Testis (tissue), 3 donors: Measurements from ENCODE around the gene SDS. TPM values are rescaled to one million over a fixed set of nuclear protein-coding genes. Genes with fewer than 3 reads are reported as not detected.

Source experiments
- DNase-seq: peaks from one replicate; pipeline ENCODE4 v3.0.0-alpha.2; 2019
- H3K27ac ChIP-seq, 2 donors: fragments of 200-600 bp; sonication (generic); one replicate each; pipeline ENCODE4 v1.5.1; 2019
- H3K27me3 ChIP-seq: fragments of 200-600 bp; sonication (generic); one replicate; pipeline ENCODE4 v1.5.1; 2019
- H3K36me3 ChIP-seq: fragments of 200-600 bp; sonication (generic); one replicate; pipeline ENCODE4 v1.5.1; 2017; ENCODE audit warnings: low read depth; ENCODE audit errors: missing control alignments
- H3K4me1 ChIP-seq: fragments of 200-600 bp; sonication (generic); one replicate; pipeline ENCODE4 v1.5.1; 2019
- H3K4me3 ChIP-seq, 2 donors: fragments of 200-600 bp; sonication (generic); one replicate each; pipeline ENCODE4 v1.5.1; 2017 to 2019
- H3K9me3 ChIP-seq: fragments of 200-600 bp; sonication (generic); one replicate; pipeline ENCODE4 v1.5.1; 2017
- CTCF ChIP-seq, 3 experiments: fragments of 450-650 bp in 2 of 3; fragments of 200-600 bp in 1 of 3; sonication (generic) in 1 of 3; IDR thresholded peaks; one replicate each; pipeline ENCODE4 v1.5.1; 2016 to 2019; ENCODE audit warnings: antibody characterized with exemption in 3 of 3, mild to moderate bottlenecking in 2 of 3, moderate library complexity in 1 of 3
- POLR2A ChIP-seq: fragments of 450-650 bp; IDR thresholded peaks from one replicate; pipeline ENCODE4 v1.6.1; 2017; ENCODE audit warnings: antibody characterized with exemption, mild to moderate bottlenecking, moderate library complexity
- WGBS, 2 donors: methylation state at CpG; one replicate each; pipeline ENCODE4 v1.1.5; 2018; 5-methylcytosine and 5-hydroxymethylcytosine counted together
- intact Hi-C: fragments of 100-400 bp; cut with DNase I; formaldehyde crosslinking; loops from one replicate; pipeline ENCODE4 v1.15.1; 2023; ENCODE audit warnings: low total_unique reads
- polyA plus RNA-seq: library from polyadenylated mRNA; stranded (reverse); fragments of 350-450 nt; fragmentation: Illumina TruSeq; extraction: RNeasy Lipid Tissue Mini Kit (QIAGEN cat#74804); gene quantifications from one replicate; pipeline ENCODE4 v1.2.3, GENCODE V29; 2014; ENCODE audit warnings: low read depth, low replicate concordance; ENCODE audit not compliant: insufficient read depth
- total RNA-seq, 2 donors: library from RNA; depleted of rRNA; stranded (reverse); fragments of >200 nt; gene quantifications; one replicate each; pipeline ENCODE4 v1.2.3, GENCODE V29; 2016

The SDS gene
- total and polyA plus RNA-seq, 3 donors from 2014 or later = 0.34 to 0.93 TPM; not detected in 1

- H3K36me3 ChIP-seq = no peaks in the 10 kb centered on the region
- WGBS, 2 donors = 13 to 14% methylated on average over 19 of the region's 19 CpGs
- intact Hi-C loops = no loop called here
- no peaks in the 10 kb centered on the region for H3K27me3 ChIP-seq
- H3K4me3 ChIP-seq = no peak overlapping the region
- TF ChIP-seq CTCF (IDR thresholded peaks at IDR 0.05) = no peak
- no peak for TF ChIP-seq POLR2A
- peaks cover 12% of the 10 kb centered on the region for H3K4me1 ChIP-seq
- peak; percentile 69 for DNase-seq
- no peaks in the 10 kb centered on the region for H3K9me3 ChIP-seq
- H3K27ac ChIP-seq = peak overlapping the region; percentile 12 to 59
These were observed 54.7 kb downstream of the SDS start for GRCh38 chr12:113348849-113349536.

- Histone ChIP-seq H3K27me3 (no peaks in the 10 kb centered on the region), H3K4me3 (no peak overlapping the region), H3K9me3 (no peaks in the 10 kb centered on the region), H3K4me1 (peaks cover 12% of the 10 kb centered on the region), H3K27ac (no peak overlapping the region), H3K36me3 (no peaks in the 10 kb centered on the region)
- intact Hi-C loops = no loop called here
- 69 to 72% methylated on average over 2 of the region's 2 CpGs for WGBS, 2 donors
- DNase-seq = no peak
- no peak for TF ChIP-seq POLR2A
- no peak for TF ChIP-seq CTCF (IDR thresholded peaks at IDR 0.05)
These were observed 55.8 kb downstream of the SDS start for GRCh38 chr12:113347892-113348291.

- H3K9me3 ChIP-seq = no peaks in the 10 kb centered on the region
- H3K4me3 ChIP-seq = no peak overlapping the region
- DNase-seq = no peak
- intact Hi-C loops = no loop called here
- no peaks in the 10 kb centered on the region for H3K27me3 ChIP-seq
- no peak overlapping the region for H3K27ac ChIP-seq
- WGBS, 2 donors = 87 to 97% methylated on average over 3 of the region's 3 CpGs
- TF ChIP-seq CTCF (IDR thresholded peaks at IDR 0.05) = no peak
- TF ChIP-seq POLR2A = no peak
- H3K36me3 ChIP-seq = no peaks in the 10 kb centered on the region
- H3K4me1 ChIP-seq = peaks cover 12% of the 10 kb centered on the region
These were observed 56.6 kb downstream of the SDS start for GRCh38 chr12:113347107-113347506.

GRCh38 chr12:113346353-113346752 is 57.3 kb downstream of the SDS start:
- H3K27me3 ChIP-seq = no peaks in the 10 kb centered on the region
- H3K27ac ChIP-seq = no peak overlapping the region
- no peaks in the 10 kb centered on the region for H3K36me3 ChIP-seq
- peaks cover 12% of the 10 kb centered on the region for H3K4me1 ChIP-seq
- 85 to 87% methylated on average over 5 of the region's 5 CpGs for WGBS, 2 donors
- H3K4me3 ChIP-seq = no peak overlapping the region
- H3K9me3 ChIP-seq = no peaks in the 10 kb centered on the region
- intact Hi-C loops = no loop called here
- no peak for DNase-seq
- TF ChIP-seq POLR2A (no peak), CTCF (IDR thresholded peaks at IDR 0.05) (no peak)

- Histone ChIP-seq H3K4me3 (no peak overlapping the region), H3K9me3 (no peaks in the 10 kb centered on the region), H3K27ac (no peak overlapping the region), H3K36me3 (no peaks in the 10 kb centered on the region), H3K27me3 (no peaks in the 10 kb centered on the region), H3K4me1 (peaks cover 12% of the 10 kb centered on the region)
- intact Hi-C loops = no loop called here
- TF ChIP-seq CTCF (IDR thresholded peaks at IDR 0.05) = no peak
- no peak for TF ChIP-seq POLR2A
- no peak for DNase-seq
- 91 to 97% methylated on average over 6 of the region's 6 CpGs for WGBS, 2 donors
These were observed 58.4 kb downstream of the SDS start for GRCh38 chr12:113345318-113345717.
